Vagina (tissue), 2 donors: Measurements from ENCODE around the gene ZNF543. TPM values are rescaled to one million over a fixed set of nuclear protein-coding genes. Genes with fewer than 3 reads are reported as not detected.

ENCODE experiments used
- DNase-seq, 2 donors: peaks; one replicate each; pipeline ENCODE4 v3.0.0-alpha.2; 2017; ENCODE audit errors: extremely low spot score in 2 of 2
- H3K27ac ChIP-seq: fragments of 200-600 bp; sonication (generic); one replicate; pipeline ENCODE4 v1.5.1; 2019
- H3K27me3 ChIP-seq: fragments of 200-600 bp; sonication (generic); one replicate; pipeline ENCODE4 v1.5.1; 2019
- H3K36me3 ChIP-seq, 2 donors: fragments of 200-600 bp; sonication (generic); one replicate each; pipeline ENCODE4 v1.5.1; 2017 to 2019
- H3K4me1 ChIP-seq: fragments of 200-600 bp; sonication (generic); one replicate; pipeline ENCODE4 v1.5.1; 2019
- H3K4me3 ChIP-seq, 2 donors: fragments of 200-600 bp; sonication (generic); 1 replicate in 1 of 2; 2 replicates in 1 of 2; pipeline ENCODE4 v1.5.1; 2016 to 2019
- H3K9me3 ChIP-seq: fragments of 200-600 bp; sonication (generic); one replicate; pipeline ENCODE4 v1.5.1; 2019
- CTCF ChIP-seq, 3 experiments: fragments of 450-650 bp in 2 of 3; fragments of 200-600 bp in 1 of 3; sonication (generic) in 1 of 3; IDR thresholded peaks; one replicate each; pipeline ENCODE4 v1.5.1; 2017 to 2019; ENCODE audit warnings: antibody characterized with exemption in 3 of 3, mild to moderate bottlenecking in 2 of 3, moderate library complexity in 2 of 3
- POLR2A ChIP-seq, 2 donors: fragments of 450-650 bp; IDR thresholded peaks; one replicate each; pipeline ENCODE4 v1.6.1; 2017; ENCODE audit warnings: antibody characterized with exemption in 2 of 2, mild to moderate bottlenecking in 2 of 2, moderate library complexity in 2 of 2
- POLR2AphosphoS5 ChIP-seq, 2 donors: sonication (generic); formaldehyde crosslinking; IDR thresholded peaks; one replicate each; pipeline ENCODE4 v1.9.0; 2017; ENCODE audit warnings: antibody characterized with exemption in 2 of 2, mild to moderate bottlenecking in 2 of 2, low read depth in 1 of 2; ENCODE audit not compliant: insufficient read depth in 1 of 2
- intact Hi-C: fragments of 100-400 bp; cut with DNase I; formaldehyde crosslinking; loops from one replicate; pipeline ENCODE4 v1.15.1; 2023
- total RNA-seq: library from RNA; depleted of rRNA; stranded (reverse); fragments of >200 nt; gene quantifications from one replicate; pipeline ENCODE4 v1.2.3, GENCODE V29; 2016

The ZNF543 gene
- total RNA-seq, 1 donor from 2014 or later, result 6.9 TPM

- TF ChIP-seq CTCF (IDR thresholded peaks at IDR 0.05), result no peak
- no peak for TF ChIP-seq POLR2A (IDR thresholded peaks at IDR 0.05)
- TF ChIP-seq POLR2AphosphoS5 (IDR thresholded peaks at IDR 0.05; ENCODE audit: insufficient read depth in 1 of 2, low read depth in 1 of 2), result no peak
- Histone ChIP-seq H3K36me3 (peaks cover 5 to 73% of the 10 kb centered on the region in 2 donors), H3K9me3 (peaks cover 38% of the 10 kb centered on the region)
Measured at GRCh38 chr19:57327993-57328392, 7.7 kb downstream of the ZNF543 start.

GRCh38 chr19:57334191-57334590 lies 13.9 kb downstream of the ZNF543 start:
- Histone ChIP-seq H3K27me3 (no peaks in the 10 kb centered on the region), H3K36me3 (peaks cover 0 to 15% of the 10 kb centered on the region in 2 donors), H3K27ac (no peak overlapping the region), H3K9me3 (peaks cover 6% of the 10 kb centered on the region), H3K4me3 (no peak overlapping the region), H3K4me1 (no peaks in the 10 kb centered on the region)
- no peak for TF ChIP-seq POLR2A (IDR thresholded peaks at IDR 0.05)
- no peak for TF ChIP-seq CTCF (IDR thresholded peaks at IDR 0.05)
- no peak for TF ChIP-seq POLR2AphosphoS5 (IDR thresholded peaks at IDR 0.05; ENCODE audit: insufficient read depth in 1 of 2, low read depth in 1 of 2)
- intact Hi-C loops, result no loop called here
- DNase-seq, result no peak

More at GRCh38 chr19:57327993-57328392, 7.7 kb downstream of the ZNF543 start:
- H3K4me1 ChIP-seq, result no peaks in the 10 kb centered on the region
- intact Hi-C loops, result no loop called here
- H3K27ac ChIP-seq, result no peak overlapping the region
- no peak for DNase-seq
- no peak overlapping the region for H3K4me3 ChIP-seq
- H3K27me3 ChIP-seq, result no peaks in the 10 kb centered on the region

- Histone ChIP-seq H3K4me1 (no peaks in the 10 kb centered on the region), H3K27me3 (no peaks in the 10 kb centered on the region), H3K27ac (no peak overlapping the region), H3K9me3 (no peaks in the 10 kb centered on the region), H3K36me3 (peaks cover 0 to 4% of the 10 kb centered on the region in 2 donors), H3K4me3 (no peak overlapping the region)
- TF ChIP-seq POLR2AphosphoS5 (IDR thresholded peaks at IDR 0.05; ENCODE audit: insufficient read depth in 1 of 2, low read depth in 1 of 2), result no peak
- no peak for TF ChIP-seq CTCF (IDR thresholded peaks at IDR 0.05)
- no peak for TF ChIP-seq POLR2A (IDR thresholded peaks at IDR 0.05)
- intact Hi-C loops, result no loop called here
- DNase-seq, result no peak
Measured at GRCh38 chr19:57338877-57339276, 18.6 kb downstream of the ZNF543 start.

- Histone ChIP-seq H3K27ac (no peak overlapping the region), H3K27me3 (no peaks in the 10 kb centered on the region), H3K36me3 (no peaks in the 10 kb centered on the region), H3K4me1 (no peaks in the 10 kb centered on the region), H3K4me3 (no peak overlapping the region), H3K9me3 (no peaks in the 10 kb centered on the region)
- DNase-seq, result no peak
- TF ChIP-seq POLR2A (IDR thresholded peaks at IDR 0.05) (no peak), POLR2AphosphoS5 (IDR thresholded peaks at IDR 0.05; ENCODE audit: insufficient read depth in 1 of 2, low read depth in 1 of 2) (no peak), CTCF (IDR thresholded peaks at IDR 0.05) (no peak)
- intact Hi-C loops, result no loop called here
Measured at GRCh38 chr19:57342582-57342981, 22.3 kb downstream of the ZNF543 start.

- no peak overlapping the region for H3K27ac ChIP-seq
- TF ChIP-seq POLR2AphosphoS5 (IDR thresholded peaks at IDR 0.05; ENCODE audit: insufficient read depth in 1 of 2, low read depth in 1 of 2), result no peak
- no peak for TF ChIP-seq POLR2A (IDR thresholded peaks at IDR 0.05)
- no peak for TF ChIP-seq CTCF (IDR thresholded peaks at IDR 0.05)
- intact Hi-C loops, result no loop called here
- H3K27me3 ChIP-seq, result no peaks in the 10 kb centered on the region
- peaks cover 0 to 7% of the 10 kb centered on the region in 2 donors for H3K36me3 ChIP-seq
- DNase-seq, result no peak
- H3K4me3 ChIP-seq, result no peak overlapping the region
- H3K9me3 ChIP-seq, result no peaks in the 10 kb centered on the region
- H3K4me1 ChIP-seq, result peaks cover 13% of the 10 kb centered on the region
Measured at GRCh38 chr19:57348136-57348535, 27.9 kb downstream of the ZNF543 start.
